OCI-LY1 (cell line): ENCODE results near the gene HBG2.

Experiments used
- H2AFZ ChIP-seq: fragments of 200-600 bp; sonication (generic), shearing (Covaris generic); 2 replicates; pipeline ENCODE4 v1.6.0; 2014; ENCODE audit warnings: antibody characterized with exemption, mild to moderate bottlenecking, low read length
- H3F3A ChIP-seq: fragments of 200-600 bp; sonication (generic), shearing (Covaris generic); 2 replicates; pipeline ENCODE4 v1.6.0; 2014; ENCODE audit warnings: mild to moderate bottlenecking, antibody characterized with exemption, low read length, moderate library complexity; ENCODE audit not compliant: insufficient read depth
- H3K27ac ChIP-seq: fragments of 200-600 bp; sonication (generic); 2 replicates; pipeline ENCODE4 v1.5.1; 2014; ENCODE audit warnings: low read length, mixed run types, mild to moderate bottlenecking, low read depth; ENCODE audit not compliant: poor library complexity, severe bottlenecking
- H3K27me3 ChIP-seq: fragments of 200-600 bp; sonication (generic); 2 replicates; pipeline ENCODE4 v1.6.0; 2014; ENCODE audit warnings: antibody characterized with exemption, mild to moderate bottlenecking, low read length, moderate library complexity; ENCODE audit not compliant: insufficient read depth
- H3K36me3 ChIP-seq: fragments of 200-600 bp; sonication (generic); 2 replicates; pipeline ENCODE4 v1.6.1; 2014; ENCODE audit warnings: mild to moderate bottlenecking, antibody characterized with exemption, low read length, moderate library complexity, mixed read lengths; ENCODE audit not compliant: insufficient read depth
- H3K4me1 ChIP-seq: fragments of 200-600 bp; sonication (generic); 2 replicates; pipeline ENCODE4 v1.5.1; 2014; ENCODE audit warnings: mild to moderate bottlenecking, low read length, moderate library complexity; ENCODE audit not compliant: insufficient read depth, severe bottlenecking
- H3K4me2 ChIP-seq: fragments of 200-600 bp; sonication (generic), shearing (Covaris generic); 2 replicates; pipeline ENCODE4 v1.6.1; 2014; ENCODE audit warnings: low read length
- H3K4me3 ChIP-seq: fragments of 200-600 bp; sonication (generic); 2 replicates; pipeline ENCODE4 v1.5.1; 2014; ENCODE audit warnings: low read length, low read depth, mild to moderate bottlenecking, mixed read lengths; ENCODE audit not compliant: poor library complexity, severe bottlenecking
- H3K79me2 ChIP-seq: fragments of 200-600 bp; shearing (Covaris generic); 2 replicates; pipeline ENCODE4 v1.6.1; 2016; ENCODE audit warnings: mixed run types, low read length, mixed read lengths; ENCODE audit not compliant: insufficient read depth
- H3K9ac ChIP-seq: fragments of 200-600 bp; sonication (generic), shearing (Covaris generic); 2 replicates; pipeline ENCODE4 v1.6.1; 2014; ENCODE audit warnings: mild to moderate bottlenecking, low read length, mixed read lengths
- H3K9me2 ChIP-seq: fragments of 200-600 bp; sonication (generic), shearing (Covaris generic); 2 replicates; pipeline ENCODE4 v1.6.1; 2014; ENCODE audit warnings: low read depth, mild to moderate bottlenecking, low read length, mixed read lengths
- H3K9me3 ChIP-seq: fragments of 200-600 bp; shearing (Covaris generic); 2 replicates; pipeline ENCODE4 v1.6.1; 2014; ENCODE audit warnings: low read length, mixed read lengths
- H4K20me1 ChIP-seq: fragments of 200-600 bp; sonication (generic), shearing (Covaris generic); 2 replicates; pipeline ENCODE4 v1.6.0; 2016; ENCODE audit warnings: mild to moderate bottlenecking, low read length; ENCODE audit not compliant: insufficient read depth
- EZH2 ChIP-seq: fragments of 200-600 bp; sonication (generic), shearing (Covaris generic); IDR thresholded peaks from 2 replicates; pipeline ENCODE4 v1.8.0; 2017; ENCODE audit warnings: borderline replicate concordance, mixed run types, mild to moderate bottlenecking, antibody characterized with exemption, low read length, moderate library complexity, mixed read lengths
- TF ChIP-seq, protein P1 (sequence below): fragments of 200-600 bp; sonication (generic), shearing (Covaris generic); IDR thresholded peaks from 2 replicates; pipeline ENCODE4 v1.5.1; 2017; ENCODE audit warnings: mild to moderate bottlenecking, antibody characterized with exemption, low read length, moderate library complexity, mixed read lengths

Gene HBG2

DNA sequence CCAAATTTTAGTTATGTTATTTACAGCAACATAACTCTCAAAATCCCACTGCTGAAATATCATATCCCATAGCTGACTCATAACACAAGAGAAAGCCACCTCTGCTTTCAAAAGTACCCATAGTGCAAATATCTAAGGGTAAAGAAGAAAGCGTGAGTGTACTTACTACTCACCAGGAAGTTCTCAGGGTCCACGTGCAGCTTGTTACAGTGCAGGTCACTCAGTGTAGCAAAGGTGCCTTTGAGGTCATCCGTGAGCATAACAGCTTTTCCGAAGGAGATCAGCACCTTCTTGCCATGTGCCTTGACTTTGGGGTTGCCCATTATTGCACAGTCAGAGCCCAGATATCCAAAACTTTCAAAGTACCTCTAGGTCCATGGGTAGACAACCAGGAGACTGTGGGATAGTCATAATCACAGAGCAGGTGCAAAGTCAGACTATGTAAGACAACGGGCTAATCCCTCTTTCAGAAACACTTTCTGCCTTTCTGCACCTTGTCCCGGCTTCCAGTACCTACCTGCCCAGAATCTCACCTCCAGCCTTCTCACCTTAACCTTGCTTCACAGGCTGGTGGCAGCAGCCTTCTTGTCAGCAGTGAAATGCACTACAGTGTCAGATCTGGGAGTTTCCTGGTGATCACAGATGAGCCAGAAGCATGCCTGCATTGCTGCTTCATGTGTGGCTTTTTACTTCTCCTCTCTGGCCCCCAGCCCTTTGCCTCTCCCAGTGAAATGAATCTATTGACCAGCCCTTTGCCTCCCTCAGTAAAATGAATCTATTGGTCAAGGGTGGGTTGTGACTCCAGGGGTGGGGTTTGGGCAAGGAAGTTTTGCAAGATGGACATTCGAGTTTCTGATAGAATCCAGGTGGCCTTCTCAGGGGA, 11.4 kb downstream of the HBG2 start:
- no peaks in the 10 kb centered on the region for H3K27me3 ChIP-seq
- H3K36me3 ChIP-seq, result no peaks in the 10 kb centered on the region
- no peaks in the 10 kb centered on the region for H3F3A ChIP-seq

DNA sequence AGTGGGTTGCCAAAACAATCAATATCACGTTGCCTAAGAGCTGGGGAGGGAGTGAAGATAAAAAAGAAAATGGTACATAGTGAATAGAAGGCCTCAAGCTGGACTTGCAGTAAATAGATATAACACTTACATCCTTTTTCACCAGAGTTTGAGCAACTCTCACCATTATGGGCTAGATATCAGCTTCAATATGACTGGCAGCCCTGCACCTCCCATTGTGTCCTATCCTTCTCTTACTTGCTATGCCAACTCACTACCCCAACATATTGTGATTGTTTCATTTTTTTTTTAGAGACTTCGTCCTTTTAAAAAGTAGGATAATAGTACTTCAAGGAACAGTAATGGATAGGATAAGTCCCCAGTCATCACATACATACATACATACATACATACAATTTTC, 12.4 kb downstream of the HBG2 start:
- Histone ChIP-seq H3K79me2 (no peaks in the 10 kb centered on the region), H3K4me2 (no peak overlapping the region), H2AFZ (no peak overlapping the region), H3F3A (no peaks in the 10 kb centered on the region), H3K27me3 (no peaks in the 10 kb centered on the region), H3K9me2 (no peaks in the 10 kb centered on the region), H3K9me3 (no peaks in the 10 kb centered on the region), H3K36me3 (no peaks in the 10 kb centered on the region), H3K9ac (no peak overlapping the region), H3K4me3 (no peak overlapping the region), H3K4me1 (no peaks in the 10 kb centered on the region), H4K20me1 (no peaks in the 10 kb centered on the region), H3K27ac (no peak overlapping the region)
- TF ChIP-seq, protein P1, sequence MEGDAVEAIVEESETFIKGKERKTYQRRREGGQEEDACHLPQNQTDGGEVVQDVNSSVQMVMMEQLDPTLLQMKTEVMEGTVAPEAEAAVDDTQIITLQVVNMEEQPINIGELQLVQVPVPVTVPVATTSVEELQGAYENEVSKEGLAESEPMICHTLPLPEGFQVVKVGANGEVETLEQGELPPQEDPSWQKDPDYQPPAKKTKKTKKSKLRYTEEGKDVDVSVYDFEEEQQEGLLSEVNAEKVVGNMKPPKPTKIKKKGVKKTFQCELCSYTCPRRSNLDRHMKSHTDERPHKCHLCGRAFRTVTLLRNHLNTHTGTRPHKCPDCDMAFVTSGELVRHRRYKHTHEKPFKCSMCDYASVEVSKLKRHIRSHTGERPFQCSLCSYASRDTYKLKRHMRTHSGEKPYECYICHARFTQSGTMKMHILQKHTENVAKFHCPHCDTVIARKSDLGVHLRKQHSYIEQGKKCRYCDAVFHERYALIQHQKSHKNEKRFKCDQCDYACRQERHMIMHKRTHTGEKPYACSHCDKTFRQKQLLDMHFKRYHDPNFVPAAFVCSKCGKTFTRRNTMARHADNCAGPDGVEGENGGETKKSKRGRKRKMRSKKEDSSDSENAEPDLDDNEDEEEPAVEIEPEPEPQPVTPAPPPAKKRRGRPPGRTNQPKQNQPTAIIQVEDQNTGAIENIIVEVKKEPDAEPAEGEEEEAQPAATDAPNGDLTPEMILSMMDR, result no peak
- TF ChIP-seq EZH2, result no peak

More for the DNA sequence above, 11.4 kb downstream of the HBG2 start:
- no peak overlapping the region for H3K27ac ChIP-seq
- H3K9ac ChIP-seq, result no peak overlapping the region
- H3K4me3 ChIP-seq, result no peak overlapping the region
- no peak overlapping the region for H3K4me2 ChIP-seq
- TF ChIP-seq EZH2, result no peak
- TF ChIP-seq, protein P1, result no peak
- no peaks in the 10 kb centered on the region for H3K4me1 ChIP-seq
- H3K79me2 ChIP-seq, result no peaks in the 10 kb centered on the region
- no peaks in the 10 kb centered on the region for H3K9me3 ChIP-seq
- no peaks in the 10 kb centered on the region for H3K9me2 ChIP-seq
- H2AFZ ChIP-seq, result no peak overlapping the region
- H4K20me1 ChIP-seq, result no peaks in the 10 kb centered on the region

DNA sequence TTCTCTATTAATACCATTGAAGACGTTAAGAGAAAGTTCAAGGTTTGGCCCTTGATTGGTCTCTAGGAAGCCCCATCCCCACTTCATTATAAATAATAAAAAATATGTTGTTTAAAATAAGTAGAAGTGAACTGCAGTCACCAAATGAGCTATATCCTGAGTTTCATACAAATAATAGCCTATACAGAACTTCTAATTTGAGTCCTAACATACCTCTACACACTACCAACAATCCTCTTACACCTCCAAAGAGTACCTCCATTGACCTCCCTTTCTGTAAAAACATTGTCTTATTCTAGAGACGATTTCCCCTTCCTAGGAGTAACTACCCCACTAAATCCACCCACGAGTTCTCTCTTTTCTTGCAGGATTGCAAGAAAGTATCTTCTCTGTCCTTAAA, 13.1 kb downstream of the HBG2 start:
- H3K9me3 ChIP-seq, result no peaks in the 10 kb centered on the region
- H3K27me3 ChIP-seq, result no peaks in the 10 kb centered on the region
- H3K27ac ChIP-seq, result no peak overlapping the region
- H3K79me2 ChIP-seq, result no peaks in the 10 kb centered on the region
- H3F3A ChIP-seq, result no peaks in the 10 kb centered on the region
- H3K36me3 ChIP-seq, result no peaks in the 10 kb centered on the region
- H3K4me1 ChIP-seq, result no peaks in the 10 kb centered on the region
- no peaks in the 10 kb centered on the region for H3K9me2 ChIP-seq
- no peaks in the 10 kb centered on the region for H4K20me1 ChIP-seq
- TF ChIP-seq, protein P1, result no peak
- no peak for TF ChIP-seq EZH2
- no peak overlapping the region for H3K4me2 ChIP-seq
- H3K9ac ChIP-seq, result no peak overlapping the region
- no peak overlapping the region for H2AFZ ChIP-seq
- H3K4me3 ChIP-seq, result no peak overlapping the region
